ENCODE results near the gene CNTN6. TPM values are rescaled to one million over a fixed set of nuclear protein-coding genes. Genes with fewer than 3 reads are reported as not detected.

The CNTN6 gene
- total RNA-seq = not detected

DNA sequence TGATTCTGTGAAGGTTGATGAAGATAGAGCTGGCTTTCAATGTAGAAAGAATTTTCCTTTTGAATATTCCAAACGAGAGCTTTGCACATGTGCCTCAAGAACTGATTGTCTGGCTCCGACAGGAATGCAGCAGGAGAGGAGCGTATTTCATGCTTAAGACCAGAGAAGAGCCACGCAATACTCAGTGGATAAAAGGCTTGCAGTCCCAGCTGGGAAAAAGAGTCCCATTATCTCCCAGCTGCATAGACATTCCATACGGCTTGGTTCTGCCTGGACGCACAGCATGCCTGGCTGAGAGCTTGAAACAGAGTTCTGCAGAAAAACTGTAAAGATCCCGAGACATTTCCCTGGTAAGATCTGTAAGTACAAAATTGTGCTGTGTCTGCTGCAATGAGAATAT lies at the start of gene CNTN6:
Gene CNTN6 (plus strand): TSS at position 254 of the 400 bp plus-strand sequence. CDS start 54,985 bp downstream, outside the sequence.
- Histone ChIP-seq H3K4me3 (no peak within 1 kb of the TSS), H3K4me1 (no peaks in the 10 kb centered on the region), H3K27ac (no peak within 1 kb of the TSS), H3K27me3 (no peaks in the 10 kb centered on the region), H3K9me3 (no peaks in the 10 kb centered on the region), H3K36me3 (no peaks in the 10 kb centered on the region)
- no peak for TF ChIP-seq POLR2A (IDR thresholded peaks at IDR 0.05)
- intact Hi-C loops (cut with DNase I) = no loop called here
- DNase-seq = no peak
- WGBS, 2 donors = 55% methylated on average over 7 of the region's 7 CpGs

DNA sequence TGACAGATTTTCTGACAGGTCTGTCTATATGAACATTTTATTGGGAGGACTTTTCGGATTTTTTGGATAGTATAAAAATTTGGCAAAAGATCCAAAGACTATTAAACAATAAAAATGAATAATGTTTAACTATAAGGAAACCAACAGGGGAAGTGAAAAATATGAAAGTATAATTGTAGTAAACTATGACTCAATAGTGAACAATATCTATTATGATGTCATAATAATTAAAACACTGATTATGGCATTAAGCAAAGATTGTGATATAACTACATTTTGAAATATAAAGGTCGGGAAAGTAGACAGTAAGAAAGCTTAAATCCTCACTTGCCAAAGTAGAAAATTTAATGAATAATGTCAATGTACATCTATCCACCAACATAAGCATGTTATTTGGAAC lies 44.3 kb upstream of the CNTN6 start:
- no peak for TF ChIP-seq POLR2A (IDR thresholded peaks at IDR 0.05)
- TF ChIP-seq, protein P1, sequence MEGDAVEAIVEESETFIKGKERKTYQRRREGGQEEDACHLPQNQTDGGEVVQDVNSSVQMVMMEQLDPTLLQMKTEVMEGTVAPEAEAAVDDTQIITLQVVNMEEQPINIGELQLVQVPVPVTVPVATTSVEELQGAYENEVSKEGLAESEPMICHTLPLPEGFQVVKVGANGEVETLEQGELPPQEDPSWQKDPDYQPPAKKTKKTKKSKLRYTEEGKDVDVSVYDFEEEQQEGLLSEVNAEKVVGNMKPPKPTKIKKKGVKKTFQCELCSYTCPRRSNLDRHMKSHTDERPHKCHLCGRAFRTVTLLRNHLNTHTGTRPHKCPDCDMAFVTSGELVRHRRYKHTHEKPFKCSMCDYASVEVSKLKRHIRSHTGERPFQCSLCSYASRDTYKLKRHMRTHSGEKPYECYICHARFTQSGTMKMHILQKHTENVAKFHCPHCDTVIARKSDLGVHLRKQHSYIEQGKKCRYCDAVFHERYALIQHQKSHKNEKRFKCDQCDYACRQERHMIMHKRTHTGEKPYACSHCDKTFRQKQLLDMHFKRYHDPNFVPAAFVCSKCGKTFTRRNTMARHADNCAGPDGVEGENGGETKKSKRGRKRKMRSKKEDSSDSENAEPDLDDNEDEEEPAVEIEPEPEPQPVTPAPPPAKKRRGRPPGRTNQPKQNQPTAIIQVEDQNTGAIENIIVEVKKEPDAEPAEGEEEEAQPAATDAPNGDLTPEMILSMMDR (IDR thresholded peaks at IDR 0.05) = no peak
- 54 to 67% methylated on average over 2 of the region's 2 CpGs for WGBS, 2 donors
- intact Hi-C loops (cut with DNase I) = no loop called here
- no peak for DNase-seq
- Histone ChIP-seq H3K27ac (no peak overlapping the region), H3K9me3 (no peaks in the 10 kb centered on the region), H3K4me1 (no peaks in the 10 kb centered on the region), H3K27me3 (no peaks in the 10 kb centered on the region), H3K36me3 (no peaks in the 10 kb centered on the region), H3K4me3 (no peak overlapping the region)

DNA sequence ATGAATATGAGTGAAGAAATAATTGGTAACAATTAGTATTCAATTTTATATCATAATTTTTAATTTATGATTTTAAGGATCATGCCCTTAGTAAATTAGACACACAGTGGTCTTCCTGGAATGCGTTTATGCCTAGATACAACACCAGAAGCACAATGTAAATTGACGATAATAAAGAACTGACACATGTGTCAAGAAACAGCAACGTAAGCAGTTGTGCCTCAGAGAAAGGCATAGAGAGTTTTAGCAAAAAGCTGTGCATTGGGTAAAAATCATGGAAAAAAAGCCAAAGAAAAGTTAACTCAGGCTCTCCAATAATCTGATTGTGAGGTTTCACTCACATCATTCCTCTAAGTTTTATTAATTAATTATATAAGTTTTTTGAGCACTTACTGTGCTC lies 37.0 kb upstream of the CNTN6 start:
- Histone ChIP-seq H3K27ac (no peak overlapping the region), H3K9me3 (no peaks in the 10 kb centered on the region), H3K27me3 (no peaks in the 10 kb centered on the region), H3K4me1 (no peaks in the 10 kb centered on the region), H3K4me3 (no peak overlapping the region), H3K36me3 (no peaks in the 10 kb centered on the region)
- intact Hi-C loops (cut with DNase I) = no loop called here
- no peak for DNase-seq
- WGBS, 2 donors = 84% methylated on average over 3 of the region's 3 CpGs
- TF ChIP-seq, protein P1 (IDR thresholded peaks at IDR 0.05) = no peak
- no peak for TF ChIP-seq POLR2A (IDR thresholded peaks at IDR 0.05)

DNA sequence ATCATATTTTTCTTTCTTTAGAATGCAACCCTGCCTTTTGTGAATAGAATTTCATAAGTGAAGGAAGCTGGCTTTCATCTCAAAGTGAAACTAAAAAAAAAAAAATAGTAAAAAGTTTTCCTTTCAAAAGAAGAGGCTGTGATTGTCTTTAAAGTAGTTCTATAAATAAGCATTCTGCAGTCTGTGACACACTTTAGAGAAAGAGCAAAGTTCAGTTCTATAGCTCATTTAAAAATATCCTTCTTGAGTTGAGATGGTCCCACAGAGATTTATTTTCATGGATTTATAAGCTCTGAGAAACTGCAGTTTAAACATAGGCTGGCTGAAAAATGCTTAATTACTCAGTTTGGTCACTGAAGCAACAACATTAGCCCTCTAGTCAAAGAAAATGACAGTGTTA lies 36.1 kb upstream of the CNTN6 start:
- Histone ChIP-seq H3K4me3 (no peak overlapping the region), H3K27ac (no peak overlapping the region), H3K4me1 (no peaks in the 10 kb centered on the region), H3K27me3 (no peaks in the 10 kb centered on the region), H3K9me3 (no peaks in the 10 kb centered on the region), H3K36me3 (no peaks in the 10 kb centered on the region)
- intact Hi-C loops (cut with DNase I) = no loop called here
- DNase-seq = no peak
- TF ChIP-seq POLR2A (IDR thresholded peaks at IDR 0.05) = no peak

DNA sequence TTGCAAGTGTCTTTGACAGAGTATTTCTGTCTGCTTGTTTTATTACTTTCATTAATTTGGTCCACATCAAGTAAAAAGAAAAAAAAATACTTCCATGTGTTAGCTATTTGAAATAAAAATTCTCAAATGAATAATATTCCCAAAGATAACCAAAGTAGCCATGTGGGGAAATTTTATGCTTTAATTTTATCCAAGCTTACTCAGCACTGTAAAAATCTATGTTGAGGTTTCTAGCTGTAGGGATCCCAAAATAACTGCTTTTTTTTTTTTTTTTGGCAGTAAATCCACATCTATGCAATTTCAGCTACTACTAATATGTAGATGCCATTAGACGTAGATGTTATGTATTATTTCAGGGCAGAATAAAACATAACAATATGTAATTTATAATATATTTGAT lies 35.4 kb upstream of the CNTN6 start:
- TF ChIP-seq, protein P1 (IDR thresholded peaks at IDR 0.05) = no peak
- TF ChIP-seq POLR2A (IDR thresholded peaks at IDR 0.05) = no peak
- intact Hi-C loops (cut with DNase I) = no loop called here
- 65% methylated on average over 1 of the region's 1 CpG for WGBS, 2 donors
- Histone ChIP-seq H3K27me3 (no peaks in the 10 kb centered on the region), H3K4me3 (no peak overlapping the region), H3K9me3 (no peaks in the 10 kb centered on the region), H3K27ac (no peak overlapping the region), H3K36me3 (no peaks in the 10 kb centered on the region), H3K4me1 (no peaks in the 10 kb centered on the region)
- no peak for DNase-seq

DNA sequence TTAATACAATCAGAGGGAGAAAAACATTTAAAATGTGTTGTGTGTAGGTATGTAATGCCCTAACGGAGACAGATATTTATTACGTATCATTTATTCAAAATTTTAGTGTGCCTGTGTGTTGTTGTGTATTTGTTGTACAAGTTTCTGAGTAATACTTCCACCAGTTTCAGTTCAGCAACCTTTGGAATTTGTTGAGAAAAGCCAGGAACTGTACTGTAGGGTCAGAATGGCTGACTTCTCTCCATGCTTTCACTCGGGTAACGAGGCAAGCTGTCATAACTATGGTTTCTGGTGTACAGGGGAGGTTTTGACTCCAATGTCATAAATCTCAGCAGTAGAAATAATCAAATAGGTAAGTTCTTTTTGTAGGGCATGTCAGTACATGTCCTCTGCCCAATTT lies 23.8 kb upstream of the CNTN6 start:
- H3K27ac ChIP-seq = no peak overlapping the region
- H3K4me3 ChIP-seq = no peak overlapping the region
- intact Hi-C loops (cut with DNase I) = no loop called here
- TF ChIP-seq POLR2A (IDR thresholded peaks at IDR 0.05) = no peak
- no peaks in the 10 kb centered on the region for H3K4me1 ChIP-seq
- WGBS, 2 donors = 60 to 67% methylated on average over 4 of the region's 4 CpGs
- no peaks in the 10 kb centered on the region for H3K27me3 ChIP-seq
- peaks cover 0 to 6% (median 0%) of the 10 kb centered on the region in 3 donors for H3K9me3 ChIP-seq
- no peaks in the 10 kb centered on the region for H3K36me3 ChIP-seq
- no peak for DNase-seq

DNA sequence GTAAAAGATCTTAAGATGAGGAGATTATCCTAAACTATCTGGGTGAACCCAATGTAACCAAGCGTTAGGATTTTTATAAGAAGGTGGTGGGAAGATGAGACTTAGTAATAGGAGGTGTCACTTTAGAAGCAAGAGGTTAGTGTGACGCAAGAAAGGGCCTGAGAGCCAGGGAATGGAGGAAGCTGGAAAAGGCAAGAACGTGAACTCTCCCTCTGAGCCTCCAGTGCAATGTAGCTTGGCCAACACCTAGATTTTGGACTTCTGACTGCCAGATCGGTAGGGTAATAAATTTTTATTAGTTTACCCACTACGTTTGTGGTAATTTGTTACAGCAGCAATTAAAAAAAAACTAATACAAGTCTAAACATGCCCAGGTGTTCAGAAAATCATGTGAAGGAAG lies 20.8 kb upstream of the CNTN6 start:
- WGBS, 2 donors = 67 to 74% methylated on average over 5 of the region's 5 CpGs
- no peaks in the 10 kb centered on the region for H3K36me3 ChIP-seq
- H3K4me3 ChIP-seq = no peak overlapping the region
- H3K9me3 ChIP-seq = peaks cover 0 to 6% (median 0%) of the 10 kb centered on the region in 3 donors
- H3K27ac ChIP-seq = no peak overlapping the region
- intact Hi-C loops (cut with DNase I) = no loop called here
- no peaks in the 10 kb centered on the region for H3K27me3 ChIP-seq
- no peak for TF ChIP-seq POLR2A (IDR thresholded peaks at IDR 0.05)
- TF ChIP-seq, protein P1 (IDR thresholded peaks at IDR 0.05) = no peak
- DNase-seq = no peak
- no peaks in the 10 kb centered on the region for H3K4me1 ChIP-seq
